IMR-90 (cell line): ENCODE measurements around the gene ILK. TPM values are rescaled to one million over a fixed set of nuclear protein-coding genes. Genes with fewer than 3 reads are reported as not detected.

ENCODE experiments used
- ATAC-seq: fragments of 200-7000 bp; cut with Tn5 transposase; 2 replicates; pipeline ENCODE4 v1.9.1; 2020; ENCODE audit warnings: low read depth, mild to moderate bottlenecking, moderate library complexity
- Bru-seq: library from RNA; stranded (reverse); fragments of 400-500 nt; gene quantifications from one replicate; lab custom pipeline; 2021; lab: Mats Ljungman, UMichigan
- BruChase-seq, 2 experiments: library from RNA; stranded (reverse); fragments of 400-500 nt; gene quantifications; one replicate each; lab custom pipeline; 2021; lab: Mats Ljungman, UMichigan
- BruUV-seq: library from RNA; stranded (reverse); fragments of 400-500 nt; replicated peaks from 2 replicates; lab custom pipeline; 2021; lab: Mats Ljungman, UMichigan
- CTCF ChIA-PET: fragments of 300-600 bp; formaldehyde crosslinking; extraction: SDS; loops from one replicate; lab custom pipeline; 2021; ENCODE audit warnings: antibody characterized with exemption; lab: Yijun Ruan, JAX
- POLR2A ChIA-PET: fragments of 300-600 bp; sonication (Branson Sonifier 250); formaldehyde crosslinking; loops from one replicate; lab custom pipeline; 2022; ENCODE audit warnings: antibody characterized with exemption; ENCODE audit not compliant: unreplicated experiment; lab: Charles Lee
- DNase-seq: peaks from one replicate; pipeline ENCODE4 v3.0.0; 2013
- H2AFZ ChIP-seq: replicated peaks from 2 replicates; pipeline ENCODE3; 2013; ENCODE audit warnings: low read length, mild to moderate bottlenecking; ENCODE audit not compliant: poor library complexity
- H2AK5ac ChIP-seq: 2 replicates; pipeline ENCODE4 v1.6.1; 2013; ENCODE audit warnings: low read depth, low read length, inconsistent platforms
- H2AK9ac ChIP-seq: replicated peaks from 2 replicates; pipeline ENCODE3; 2013; ENCODE audit warnings: mild to moderate bottlenecking, low read depth, low read length, moderate library complexity; ENCODE audit not compliant: poor library complexity
- H2BK120ac ChIP-seq: 2 replicates; pipeline ENCODE4 v1.6.1; 2013; ENCODE audit warnings: low read depth, low read length, inconsistent platforms
- H2BK15ac ChIP-seq: 3 replicates; pipeline ENCODE4 v1.6.1; 2013; ENCODE audit warnings: low read depth, low read length, inconsistent platforms
- H2BK20ac ChIP-seq: 2 replicates; pipeline ENCODE4 v1.6.1; 2013; ENCODE audit warnings: low read depth, mild to moderate bottlenecking, inconsistent platforms, low read length, moderate library complexity
- H2BK5ac ChIP-seq: 2 replicates; pipeline ENCODE4 v1.6.1; 2013; ENCODE audit warnings: mild to moderate bottlenecking, low read depth, low read length, inconsistent platforms; ENCODE audit not compliant: poor library complexity, severe bottlenecking
- H3K14ac ChIP-seq: replicated peaks from 2 replicates; pipeline ENCODE4 v1.6.1; 2013; ENCODE audit warnings: low read depth, low read length, inconsistent platforms
- H3K18ac ChIP-seq: 2 replicates; pipeline ENCODE4 v1.6.1; 2013; ENCODE audit warnings: low read depth, low read length, control low read depth
- H3K23ac ChIP-seq: 2 replicates; pipeline ENCODE4 v1.6.1; 2013; ENCODE audit warnings: low read depth, low read length, inconsistent platforms
- H3K27ac ChIP-seq: 2 replicates; pipeline ENCODE4 v1.5.1; 2013; ENCODE audit warnings: mild to moderate bottlenecking, control low read depth, low read length; ENCODE audit not compliant: insufficient read depth
- H3K27me3 ChIP-seq: 2 replicates; pipeline ENCODE4 v1.6.1; 2013; ENCODE audit warnings: low read length; ENCODE audit not compliant: control insufficient read depth, insufficient read depth
- H3K36me3 ChIP-seq: 2 replicates; pipeline ENCODE4 v1.6.1; 2013; ENCODE audit warnings: low read length, mixed read lengths; ENCODE audit not compliant: control insufficient read depth, insufficient read depth
- H3K4ac ChIP-seq: 2 replicates; pipeline ENCODE4 v1.6.1; 2013; ENCODE audit warnings: low read depth, low read length, inconsistent platforms
- H3K4me1 ChIP-seq: 2 replicates; pipeline ENCODE4 v1.6.1; 2013; ENCODE audit warnings: low read length, mixed read lengths; ENCODE audit not compliant: control insufficient read depth, insufficient read depth
- H3K4me2 ChIP-seq: 2 replicates; pipeline ENCODE4 v1.6.1; 2013; ENCODE audit warnings: low read depth, mild to moderate bottlenecking, control low read depth, low read length, moderate library complexity
- H3K4me3 ChIP-seq: 2 replicates; pipeline ENCODE4 v1.5.1; 2013; ENCODE audit warnings: low read depth, mild to moderate bottlenecking, control low read depth, low read length, moderate library complexity; ENCODE audit not compliant: insufficient read depth
- H3K56ac ChIP-seq: 2 replicates; pipeline ENCODE4 v1.6.1; 2013; ENCODE audit warnings: low read length, inconsistent platforms; ENCODE audit not compliant: insufficient read depth; ENCODE audit errors: extremely low read depth
- H3K79me1 ChIP-seq, 2 experiments: 2 replicates each; pipeline ENCODE4 v1.6.1; 2013; ENCODE audit warnings: low read length in 2 of 2, inconsistent platforms in 1 of 2, low read depth in 1 of 2
- H3K9ac ChIP-seq: 2 replicates; pipeline ENCODE4 v1.6.1; 2013; ENCODE audit warnings: low read depth, low read length, control low read depth
- H3K9me1 ChIP-seq: 2 replicates; pipeline ENCODE4 v1.6.1; 2013; ENCODE audit warnings: low read length, inconsistent platforms; ENCODE audit not compliant: insufficient read depth
- H3K9me3 ChIP-seq: 2 replicates; pipeline ENCODE4 v1.6.1; 2013; ENCODE audit warnings: low read length; ENCODE audit not compliant: control insufficient read depth, insufficient read depth
- H4K20me1 ChIP-seq: 2 replicates; pipeline ENCODE4 v1.6.1; 2013; ENCODE audit warnings: low read length, inconsistent platforms; ENCODE audit not compliant: insufficient read depth
- H4K5ac ChIP-seq: 2 replicates; pipeline ENCODE4 v1.6.1; 2013; ENCODE audit warnings: mild to moderate bottlenecking, low read depth, low read length, control low read depth
- H4K8ac ChIP-seq, 2 experiments: 2 replicates each; pipeline ENCODE4 v1.6.1; 2013; ENCODE audit warnings: low read depth in 2 of 2, low read length in 2 of 2, control low read depth in 1 of 2, inconsistent platforms in 1 of 2
- H4K91ac ChIP-seq: 2 replicates; pipeline ENCODE4 v1.6.1; 2013; ENCODE audit warnings: low read depth, low read length, inconsistent platforms; ENCODE audit not compliant: insufficient read depth
- CHD1 ChIP-seq: IDR thresholded peaks from 2 replicates; pipeline ENCODE4 v1.6.1; 2012; ENCODE audit warnings: low read depth, low read length, improper control_type of control experiment
- FOS ChIP-seq: fragments of 150-350 bp; IDR thresholded peaks from 2 replicates; pipeline ENCODE4 v1.6.1; 2016; ENCODE audit warnings: low read depth, low read length
- MAZ ChIP-seq: IDR thresholded peaks from 2 replicates; pipeline ENCODE4 v1.6.1; 2012; ENCODE audit warnings: low read depth, mild to moderate bottlenecking, low read length, improper control_type of control experiment, moderate library complexity, borderline replicate concordance
- MXI1 ChIP-seq: IDR thresholded peaks from 2 replicates; pipeline ENCODE4 v1.6.1; 2012; ENCODE audit warnings: low read depth, mild to moderate bottlenecking, low read length, moderate library complexity, borderline replicate concordance
- NFE2L2 ChIP-seq: fragments of 150-350 bp; IDR thresholded peaks from 2 replicates; pipeline ENCODE4 v1.6.1; 2016; ENCODE audit warnings: low read depth, mild to moderate bottlenecking, low read length
- SMC3 ChIP-seq: fragments of 150-350 bp; IDR thresholded peaks from 2 replicates; pipeline ENCODE4 v1.6.1; 2016; ENCODE audit warnings: low read depth, mild to moderate bottlenecking, antibody characterized with exemption, low read length, moderate library complexity
- WGBS, 2 experiments: methylation state at CpG; one replicate each; pipeline versions ENCODE4 v1.1.5 to v1.1.7; 2013; ENCODE audit warnings: missing lambda C conversion rate in 2 of 2; ENCODE audit not compliant: insufficient read length in 1 of 2; ENCODE audit errors: extremely low coverage in 2 of 2; 5-methylcytosine and 5-hydroxymethylcytosine counted together
- dilution Hi-C: fragments of 300-500 bp; cut with HindIII; formaldehyde crosslinking; loops from one replicate; pipeline ENCODE4 v1.14.3; 2018; ENCODE audit warnings: low sequenced_read_pairs; ENCODE audit not compliant: unreplicated experiment
- in situ Hi-C: fragments of 300-500 bp; cut with MboI; formaldehyde crosslinking; loops from 3 replicates; pipeline ENCODE4 v1.14.3; 2019; ENCODE audit warnings: low sequenced_read_pairs, inconsistent platforms, mixed read lengths
- intact Hi-C: fragments of 100-400 bp; cut with micrococcal nuclease; formaldehyde crosslinking; loops from 2 replicates; pipeline ENCODE4 v1.10.0; 2022
- long read RNA-seq: library from polyadenylated mRNA; unstranded; transcript quantifications from one replicate; pipeline ENCODE4 v2.0.0, GENCODE V29; 2021; ENCODE audit not compliant: unreplicated experiment
- polyA plus RNA-seq, 3 experiments: library from polyadenylated mRNA; depleted of rRNA; stranded (reverse); fragments of >200 nt; gene quantifications; 2 replicates each; pipeline ENCODE4 v1.2.3, GENCODE V29; 2012; ENCODE audit warnings: low replicate concordance in 1 of 3
- total RNA-seq: library from RNA; depleted of rRNA; stranded (reverse); fragments of >200 nt; gene quantifications from 2 replicates; pipeline ENCODE4 v1.2.3, GENCODE V29; 2012; rRNA removed
- TF ChIP-seq, protein P1 (sequence below): fragments of 150-350 bp; IDR thresholded peaks from 2 replicates; pipeline ENCODE4 v1.6.1; 2016; ENCODE audit warnings: low read depth, mild to moderate bottlenecking, low read length, moderate library complexity, borderline replicate concordance
- TF ChIP-seq, protein P2 (sequence below): conservative IDR thresholded peaks from 2 replicates; pipeline ENCODE4 v1.5.1; 2012; ENCODE audit warnings: mild to moderate bottlenecking, low read depth, low read length, improper control_type of control experiment
- TF ChIP-seq, protein P3 (sequence below): fragments of 150-350 bp; IDR thresholded peaks from 2 replicates; pipeline ENCODE4 v1.6.1; 2017; ENCODE audit warnings: mild to moderate bottlenecking, antibody characterized with exemption, low read length, low read depth

Gene ILK
- total RNA-seq (272 and 339 TPM in 2 replicates), polyA plus RNA-seq (2012; rRNA removed) (367 and 389 TPM in 2 replicates), Bru-seq, nascent RNA (percentile 97 among the genes with signal in this experiment), BruChase-seq, experiment 1, labeled RNA remaining after a 6-hour chase (percentile 96 among the genes with signal in this experiment), BruChase-seq, experiment 2, labeled RNA remaining after a 2-hour chase (percentile 96 among the genes with signal in this experiment)
- 266 and 365 TPM in 2 replicates for polyA plus RNA-seq (2012; cell fraction: cytosol; rRNA removed)
- 346 and 590 TPM in 2 replicates for polyA plus RNA-seq (2012; cell fraction: nucleus; rRNA removed; ENCODE audit: low replicate concordance)
- long read RNA-seq, transcript ILK-203 (13 exons, 1,692 nt) = major isoform, 257 of 454 reads
- long read RNA-seq, transcript ILK-202 (12 exons, 2,074 nt) = minor isoform, 16 of 454 reads
- long read RNA-seq, transcript ILK-201 (13 exons, 1,802 nt) = minor isoform, 121 of 454 reads
- long read RNA-seq, partial matches to known transcripts = 23 of 454 reads
- long read RNA-seq, other reads (novel, unspliced or antisense) = 32 of 454 reads

DNA sequence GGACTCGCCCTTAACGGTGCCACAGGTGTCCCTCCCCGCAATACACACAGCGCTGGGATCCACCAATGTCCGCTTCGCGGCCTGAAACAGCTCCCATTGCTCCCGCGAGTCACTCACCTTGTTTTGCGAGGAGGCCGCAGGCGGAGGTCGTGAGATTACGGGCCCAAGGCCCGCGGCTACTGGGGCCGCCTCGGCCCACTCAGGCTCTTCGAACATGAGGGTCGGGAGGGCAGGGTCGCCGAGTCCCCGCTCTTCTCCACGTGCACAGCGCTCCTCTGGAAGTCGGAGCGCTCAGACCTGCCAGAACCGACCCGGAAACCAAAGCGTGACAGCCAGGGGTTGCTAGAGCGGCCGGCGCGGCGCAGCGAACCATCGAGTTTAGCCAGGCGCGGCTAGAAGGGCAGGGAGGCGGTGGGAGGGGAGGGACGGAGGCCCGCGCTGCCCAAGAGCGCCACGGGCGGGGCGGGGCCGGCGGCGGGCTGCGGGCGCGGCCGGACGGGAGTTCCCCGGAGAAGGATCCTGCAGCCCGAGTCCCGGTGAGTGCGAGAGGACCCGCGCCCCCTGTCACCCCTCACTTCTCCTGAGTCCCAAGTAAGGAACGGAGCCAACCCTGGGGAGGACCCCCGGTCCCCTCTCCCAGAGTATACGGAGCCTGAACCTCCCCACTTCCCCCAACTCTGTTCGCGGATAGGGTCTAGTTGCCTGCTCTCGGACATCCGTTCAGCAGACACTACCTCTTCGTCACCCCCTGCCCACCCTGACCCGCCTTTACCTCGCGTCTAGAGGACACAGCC, at the start of gene ILK, which contains the start of gene RRP8:
ILK (plus strand) TSS at position 488 of the 794 bp plus-strand sequence. CDS start 498 bp downstream, outside the sequence.
RRP8 (minus strand) TSS at position 330 of the 794 bp plus-strand sequence; CDS start at position 216, 114 bp downstream.
- H4K5ac ChIP-seq = peak within 1 kb of the TSS; percentile 74
- H3K9me3 ChIP-seq = no peaks in the 10 kb centered on the region
- peak within 1 kb of the TSS; percentile 99 for H2AK9ac ChIP-seq
- CTCF ChIA-PET = interaction anchor here (0.9 to 1.2 kb wide), 3 partner anchors 9 to 80 kb away, joined by 3 to 4 read pairs (median 3); partner anchors contain the start of gene MRPL17
- H3K4me3 ChIP-seq = peak within 1 kb of the TSS; percentile 90
- H2BK20ac ChIP-seq = 0 out of 2 replicates have a peak within 1 kb of the TSS, but pooled peaks have one; percentile 2
- BruUV-seq = no TSS peak
- ATAC-seq = peak; percentile 80
- peak within 1 kb of the TSS; percentile 85 for H3K23ac ChIP-seq
- no peaks in the 10 kb centered on the region for H3K27me3 ChIP-seq
- peak within 1 kb of the TSS; percentile 86 for H2BK5ac ChIP-seq
- intact Hi-C loops (loop anchor here (1.0 to 5.0 kb wide), 5 partner anchors 72 to 224 kb away; partner anchors contain the start of genes ARFIP2, MRPL17 and TIMM10B), in situ Hi-C loops (no loop called here), dilution Hi-C loops (no loop called here)
- peak within 1 kb of the TSS; percentile 95 for H3K4me2 ChIP-seq
- peak within 1 kb of the TSS; percentile 97 for H3K9ac ChIP-seq
- H3K18ac ChIP-seq = peak within 1 kb of the TSS; percentile 75
- peak within 1 kb of the TSS; percentile 98 for H2AK5ac ChIP-seq
- H4K20me1 ChIP-seq = peaks cover 8% of the 10 kb centered on the region; the same call in 1 of the 2 replicates
- H4K91ac ChIP-seq = peak within 1 kb of the TSS; percentile 92
- peak within 1 kb of the TSS; percentile 64 to 82 for H4K8ac ChIP-seq
- POLR2A ChIA-PET = interaction anchor here (1.4 kb wide), 1 partner anchor 9 kb away, joined by 3 read pairs; no protein-coding TSS in a partner anchor
- peak within 1 kb of the TSS; percentile 76; the same call in 2 of the 3 replicates for H2BK15ac ChIP-seq
- H3K4ac ChIP-seq = peak within 1 kb of the TSS; percentile 98
- peaks cover 28% of the 10 kb centered on the region for H3K9me1 ChIP-seq
- peak within 1 kb of the TSS; percentile 95 for H2AFZ ChIP-seq
- peak within 1 kb of the TSS; percentile 95 for H3K14ac ChIP-seq
- WGBS, 2 experiments = 0% methylated on average over 30 of the region's 72 CpGs; no CpG with 5 or more reads in 1 of the 2 experiments
- peaks cover 27 to 74% of the 10 kb centered on the region in 2 experiments for H3K79me1 ChIP-seq
- peaks cover 38% of the 10 kb centered on the region for H3K36me3 ChIP-seq
- H3K27ac ChIP-seq = peak within 1 kb of the TSS; percentile 95
- peaks cover 20% of the 10 kb centered on the region for H3K4me1 ChIP-seq
- peak; percentile 86 for DNase-seq
- peak within 1 kb of the TSS; percentile 66 for H2BK120ac ChIP-seq
- H3K56ac ChIP-seq = peak within 1 kb of the TSS; percentile 95
- TF ChIP-seq SMC3 (peak; percentile 31), FOS (no peak), MXI1 (peak; percentile 97), MAZ (peak; percentile 97; the same call in 1 of the 2 replicates), CHD1 (no peak), NFE2L2 (no peak)
- TF ChIP-seq, protein P1, sequence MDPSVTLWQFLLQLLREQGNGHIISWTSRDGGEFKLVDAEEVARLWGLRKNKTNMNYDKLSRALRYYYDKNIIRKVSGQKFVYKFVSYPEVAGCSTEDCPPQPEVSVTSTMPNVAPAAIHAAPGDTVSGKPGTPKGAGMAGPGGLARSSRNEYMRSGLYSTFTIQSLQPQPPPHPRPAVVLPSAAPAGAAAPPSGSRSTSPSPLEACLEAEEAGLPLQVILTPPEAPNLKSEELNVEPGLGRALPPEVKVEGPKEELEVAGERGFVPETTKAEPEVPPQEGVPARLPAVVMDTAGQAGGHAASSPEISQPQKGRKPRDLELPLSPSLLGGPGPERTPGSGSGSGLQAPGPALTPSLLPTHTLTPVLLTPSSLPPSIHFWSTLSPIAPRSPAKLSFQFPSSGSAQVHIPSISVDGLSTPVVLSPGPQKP = no peak
- TF ChIP-seq, protein P2, sequence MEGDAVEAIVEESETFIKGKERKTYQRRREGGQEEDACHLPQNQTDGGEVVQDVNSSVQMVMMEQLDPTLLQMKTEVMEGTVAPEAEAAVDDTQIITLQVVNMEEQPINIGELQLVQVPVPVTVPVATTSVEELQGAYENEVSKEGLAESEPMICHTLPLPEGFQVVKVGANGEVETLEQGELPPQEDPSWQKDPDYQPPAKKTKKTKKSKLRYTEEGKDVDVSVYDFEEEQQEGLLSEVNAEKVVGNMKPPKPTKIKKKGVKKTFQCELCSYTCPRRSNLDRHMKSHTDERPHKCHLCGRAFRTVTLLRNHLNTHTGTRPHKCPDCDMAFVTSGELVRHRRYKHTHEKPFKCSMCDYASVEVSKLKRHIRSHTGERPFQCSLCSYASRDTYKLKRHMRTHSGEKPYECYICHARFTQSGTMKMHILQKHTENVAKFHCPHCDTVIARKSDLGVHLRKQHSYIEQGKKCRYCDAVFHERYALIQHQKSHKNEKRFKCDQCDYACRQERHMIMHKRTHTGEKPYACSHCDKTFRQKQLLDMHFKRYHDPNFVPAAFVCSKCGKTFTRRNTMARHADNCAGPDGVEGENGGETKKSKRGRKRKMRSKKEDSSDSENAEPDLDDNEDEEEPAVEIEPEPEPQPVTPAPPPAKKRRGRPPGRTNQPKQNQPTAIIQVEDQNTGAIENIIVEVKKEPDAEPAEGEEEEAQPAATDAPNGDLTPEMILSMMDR = peak; percentile 27
- TF ChIP-seq, protein P3, sequence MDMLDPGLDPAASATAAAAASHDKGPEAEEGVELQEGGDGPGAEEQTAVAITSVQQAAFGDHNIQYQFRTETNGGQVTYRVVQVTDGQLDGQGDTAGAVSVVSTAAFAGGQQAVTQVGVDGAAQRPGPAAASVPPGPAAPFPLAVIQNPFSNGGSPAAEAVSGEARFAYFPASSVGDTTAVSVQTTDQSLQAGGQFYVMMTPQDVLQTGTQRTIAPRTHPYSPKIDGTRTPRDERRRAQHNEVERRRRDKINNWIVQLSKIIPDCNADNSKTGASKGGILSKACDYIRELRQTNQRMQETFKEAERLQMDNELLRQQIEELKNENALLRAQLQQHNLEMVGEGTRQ = no peak
